Measurements from ENCODE around the gene SLC35G1. TPM values are rescaled to one million over a fixed set of nuclear protein-coding genes. Genes with fewer than 3 reads are reported as not detected.

SLC35G1 gene
- total and polyA plus RNA-seq, 2 of the 13 experiments (the other 11 are each of a cell fraction or from before 2014, with no cell fraction given), result 2.5 to 4.5 TPM

DNA sequence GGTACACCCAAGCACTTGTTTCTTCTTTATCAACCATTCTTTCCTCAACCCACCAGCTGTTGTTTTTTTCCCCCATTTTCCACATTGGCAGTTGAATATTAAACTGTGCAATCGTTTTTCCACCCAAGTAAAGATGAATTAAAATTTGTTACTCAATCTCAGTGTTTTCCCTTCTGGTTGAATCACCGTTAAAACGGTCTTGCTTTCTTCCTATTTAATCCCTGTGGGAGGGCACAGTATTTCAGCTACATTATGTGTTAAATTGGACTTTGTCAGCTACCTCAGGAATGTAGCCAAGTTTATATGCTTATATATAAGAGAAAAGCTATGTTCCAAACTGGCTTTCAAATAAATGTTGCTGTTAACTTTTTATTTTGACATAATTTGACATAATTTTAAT lies 19.9 kb downstream of the SLC35G1 start:
- no peak overlapping the region for H3K27ac ChIP-seq (ENCODE audit: extremely low read length, insufficient read depth, low read length)
- 20% methylated on average over 3 of the region's 3 CpGs for WGBS (ENCODE audit: low lambda C conversion rate)
- intact Hi-C loops (cut with micrococcal nuclease; ENCODE audit: unreplicated experiment) (no loop called here), in situ Hi-C loops (cut with HindIII; ENCODE audit: extremely low pct_ligation_motif_present, low pct_unique_long_range_greater_than_20kb) (loop anchor here (25.0 kb wide), 1 partner anchor 524 kb away; no protein-coding TSS in a partner anchor)
- no peak overlapping the region for H3K4me2 ChIP-seq (ENCODE audit: low read depth, low read length)
- no peak for DNase-seq (ENCODE audit: low spot score)
- peaks cover 10% of the 10 kb centered on the region; the same call in 1 of the 2 replicates for H3K4me1 ChIP-seq (ENCODE audit: insufficient read depth, low read length)
- CTCF ChIA-PET (ENCODE audit: low intra/inter-chr PET ratio, low total read pairs), result no interaction called here
- H3K9me3 ChIP-seq (ENCODE audit: low read length), result no peaks in the 10 kb centered on the region
- no peak overlapping the region for H3K4me3 ChIP-seq (replicated peaks in 1 of 3; ENCODE audit: insufficient read depth in 1 of 3, low read depth in 2 of 3, low read length in 3 of 3)
- H3K9ac ChIP-seq (ENCODE audit: insufficient read depth, low read depth, low read length), result no peak overlapping the region
- no peaks in the 10 kb centered on the region for H4K20me1 ChIP-seq (ENCODE audit: insufficient read depth, low read length)
- TF ChIP-seq GLMP (CRISPR knock-in tag; IDR thresholded peaks at IDR 0.05; ENCODE audit: borderline replicate concordance) (no peak), MYNN (CRISPR knock-in tag; IDR thresholded peaks at IDR 0.05; ENCODE audit: low read depth) (no peak), SIN3A (IDR thresholded peaks at IDR 0.05; ENCODE audit: borderline replicate concordance, low read depth, low read length) (no peak)
- no peaks in the 10 kb centered on the region for H3K27me3 ChIP-seq (ENCODE audit: control insufficient read depth in 1 of 2, insufficient read depth in 2 of 2, low read length in 2 of 2)
- no TSS peak for BruUV-seq (replicated peaks)
- H2AFZ ChIP-seq (ENCODE audit: low read length), result no peak overlapping the region
- H3K79me2 ChIP-seq (ENCODE audit: insufficient read depth, low read length), result no peaks in the 10 kb centered on the region
- FAIRE-seq, result no peak
- POLR2A ChIA-PET, result no interaction called here
- H3K36me3 ChIP-seq (replicated peaks in 1 of 2; ENCODE audit: control insufficient read depth in 1 of 2, insufficient read depth in 2 of 2, low read length in 2 of 2), result no peaks in the 10 kb centered on the region
- no peak for ATAC-seq

GRCh38 chr10:93915598-93915997 lies 21.8 kb downstream of the SLC35G1 start:
- BruUV-seq (replicated peaks), result no TSS peak
- Histone ChIP-seq H3K79me2 (ENCODE audit: insufficient read depth, low read length) (no peaks in the 10 kb centered on the region), H3K4me3 (replicated peaks in 1 of 3; ENCODE audit: insufficient read depth in 1 of 3, low read depth in 2 of 3, low read length in 3 of 3) (no peak overlapping the region), H3K4me1 (ENCODE audit: insufficient read depth, low read length) (peaks cover 10% of the 10 kb centered on the region; the same call in 1 of the 2 replicates), H3K36me3 (replicated peaks in 1 of 2; ENCODE audit: control insufficient read depth in 1 of 2, insufficient read depth in 2 of 2, low read length in 2 of 2) (no peaks in the 10 kb centered on the region), H3K27ac (ENCODE audit: extremely low read length, insufficient read depth, low read length) (no peak overlapping the region), H3K27me3 (ENCODE audit: control insufficient read depth in 1 of 2, insufficient read depth in 2 of 2, low read length in 2 of 2) (no peaks in the 10 kb centered on the region; a peak in 1 of 5 replicates), H3K9me3 (ENCODE audit: low read length) (no peaks in the 10 kb centered on the region), H3K9ac (ENCODE audit: insufficient read depth, low read depth, low read length) (no peak overlapping the region), H3K4me2 (ENCODE audit: low read depth, low read length) (no peak overlapping the region), H2AFZ (ENCODE audit: low read length) (no peak overlapping the region), H4K20me1 (ENCODE audit: insufficient read depth, low read length) (no peaks in the 10 kb centered on the region)
- ChIA-PET CTCF (ENCODE audit: low intra/inter-chr PET ratio, low total read pairs) (interaction anchor here (2.1 kb wide), 1 partner anchor 405 kb away, joined by 15 read pairs; no protein-coding TSS in a partner anchor), POLR2A (no interaction called here)
- ATAC-seq, result no peak
- DNase-seq (ENCODE audit: low spot score), result no peak
- in situ Hi-C loops (cut with HindIII; ENCODE audit: extremely low pct_ligation_motif_present, low pct_unique_long_range_greater_than_20kb) (loop anchor here (5.0 to 25.0 kb wide), 2 partner anchors 402 to 522 kb away; no protein-coding TSS in a partner anchor), intact Hi-C loops (cut with micrococcal nuclease; ENCODE audit: unreplicated experiment) (no loop called here)
- TF ChIP-seq NFYB (CRISPR knock-in tag; IDR thresholded peaks at IDR 0.05), result peak; percentile 56; the same call in 1 of the 2 replicates
- TF ChIP-seq ZNF687 (CRISPR knock-in tag; IDR thresholded peaks at IDR 0.05), result no peak
- no peak for FAIRE-seq
- WGBS (ENCODE audit: low lambda C conversion rate), result 69% methylated on average over 6 of the region's 6 CpGs

Measured in HepG2 (cell line).